NCI-H128 (cell line): Measurements from ENCODE around the gene PDZD2.
A peak's percentile ranks its signal among the peaks of the same experiment; 100 is the strongest.
"Not testable (repeated sequence)": the region's sequence is repeated elsewhere in the genome, so short reads cannot be mapped to it uniquely, and the experiment has no call there.

Experiments
- DNase-seq: peaks from one replicate; lab custom pipeline; 2025; ENCODE audit not compliant: unreplicated experiment; lab: John Stamatoyannopoulos, UW

PDZD2 gene

GRCh38 chr5:32059761-32060530 lies 421.0 kb downstream of the PDZD2 start:
- no peak for DNase-seq

GRCh38 chr5:32061236-32061635 lies 422.3 kb downstream of the PDZD2 start:
- no peak for DNase-seq

GRCh38 chr5:32066448-32066847 lies 427.5 kb downstream of the PDZD2 start:
- DNase-seq = no peak

GRCh38 chr5:32067774-32068470 lies 429.0 kb downstream of the PDZD2 start:
- DNase-seq = no peak

- no peak for DNase-seq
Measured at GRCh38 chr5:32068561-32068960, 429.6 kb downstream of the PDZD2 start.

- DNase-seq = no peak
Measured at GRCh38 chr5:32069396-32069795, 430.5 kb downstream of the PDZD2 start.

GRCh38 chr5:32071351-32071944 lies 432.5 kb downstream of the PDZD2 start:
- no peak for DNase-seq

GRCh38 chr5:32072054-32072453 lies 433.1 kb downstream of the PDZD2 start:
- no peak for DNase-seq

- no peak for DNase-seq
Measured at GRCh38 chr5:32074401-32074800, 435.5 kb downstream of the PDZD2 start.

- DNase-seq = peak; percentile 37
Measured at GRCh38 chr5:32076699-32077695, 438.1 kb downstream of the PDZD2 start.

GRCh38 chr5:32078855-32079254 lies 439.9 kb downstream of the PDZD2 start:
- not testable (repeated sequence) for DNase-seq

GRCh38 chr5:32080565-32080964 lies 441.6 kb downstream of the PDZD2 start:
- DNase-seq = not testable (repeated sequence)

- no peak for DNase-seq
Measured at GRCh38 chr5:32082701-32083100, 443.8 kb downstream of the PDZD2 start.

GRCh38 chr5:32083981-32084430 lies 445.1 kb downstream of the PDZD2 start:
- DNase-seq = no peak

GRCh38 chr5:32087086-32088082 lies 448.5 kb downstream of the PDZD2 start:
- DNase-seq = no peak

- no peak for DNase-seq
Measured at GRCh38 chr5:32088214-32088613, 449.3 kb downstream of the PDZD2 start.

GRCh38 chr5:32089146-32090000 lies 450.4 kb downstream of the PDZD2 start:
- no peak for DNase-seq

- no peak for DNase-seq
Measured at GRCh38 chr5:32090026-32090754, 451.3 kb downstream of the PDZD2 start.
